IMR-90 (cell line): ENCODE data around the gene SLC35E2B. TPM values are rescaled to one million over a fixed set of nuclear protein-coding genes. Genes with fewer than 3 reads are reported as not detected.

Experiments
- ATAC-seq: fragments of 200-7000 bp; cut with Tn5 transposase; 2 replicates; pipeline ENCODE4 v1.9.1; 2020; ENCODE audit warnings: low read depth, mild to moderate bottlenecking, moderate library complexity
- BruUV-seq: library from RNA; stranded (reverse); fragments of 400-500 nt; replicated peaks from 2 replicates; lab custom pipeline; 2021; lab: Mats Ljungman, UMichigan
- CTCF ChIA-PET: fragments of 300-600 bp; formaldehyde crosslinking; extraction: SDS; loops from one replicate; lab custom pipeline; 2021; ENCODE audit warnings: antibody characterized with exemption; lab: Yijun Ruan, JAX
- POLR2A ChIA-PET: fragments of 300-600 bp; sonication (Branson Sonifier 250); formaldehyde crosslinking; loops from one replicate; lab custom pipeline; 2022; ENCODE audit warnings: antibody characterized with exemption; ENCODE audit not compliant: unreplicated experiment; lab: Charles Lee
- DNase-seq: peaks from one replicate; pipeline ENCODE4 v3.0.0; 2013
- H2AFZ ChIP-seq: replicated peaks from 2 replicates; pipeline ENCODE3; 2013; ENCODE audit warnings: low read length, mild to moderate bottlenecking; ENCODE audit not compliant: poor library complexity
- H2AK5ac ChIP-seq: 2 replicates; pipeline ENCODE4 v1.6.1; 2013; ENCODE audit warnings: low read depth, low read length, inconsistent platforms
- H2AK9ac ChIP-seq: replicated peaks from 2 replicates; pipeline ENCODE3; 2013; ENCODE audit warnings: mild to moderate bottlenecking, low read depth, low read length, moderate library complexity; ENCODE audit not compliant: poor library complexity
- H2BK120ac ChIP-seq: 2 replicates; pipeline ENCODE4 v1.6.1; 2013; ENCODE audit warnings: low read depth, low read length, inconsistent platforms
- H2BK15ac ChIP-seq: 3 replicates; pipeline ENCODE4 v1.6.1; 2013; ENCODE audit warnings: low read depth, low read length, inconsistent platforms
- H2BK20ac ChIP-seq: 2 replicates; pipeline ENCODE4 v1.6.1; 2013; ENCODE audit warnings: low read depth, mild to moderate bottlenecking, inconsistent platforms, low read length, moderate library complexity
- H2BK5ac ChIP-seq: 2 replicates; pipeline ENCODE4 v1.6.1; 2013; ENCODE audit warnings: mild to moderate bottlenecking, low read depth, low read length, inconsistent platforms; ENCODE audit not compliant: poor library complexity, severe bottlenecking
- H3K14ac ChIP-seq: replicated peaks from 2 replicates; pipeline ENCODE4 v1.6.1; 2013; ENCODE audit warnings: low read depth, low read length, inconsistent platforms
- H3K18ac ChIP-seq: 2 replicates; pipeline ENCODE4 v1.6.1; 2013; ENCODE audit warnings: low read depth, low read length, control low read depth
- H3K23ac ChIP-seq: 2 replicates; pipeline ENCODE4 v1.6.1; 2013; ENCODE audit warnings: low read depth, low read length, inconsistent platforms
- H3K27ac ChIP-seq: 2 replicates; pipeline ENCODE4 v1.5.1; 2013; ENCODE audit warnings: mild to moderate bottlenecking, control low read depth, low read length; ENCODE audit not compliant: insufficient read depth
- H3K27me3 ChIP-seq: 2 replicates; pipeline ENCODE4 v1.6.1; 2013; ENCODE audit warnings: low read length; ENCODE audit not compliant: control insufficient read depth, insufficient read depth
- H3K36me3 ChIP-seq: 2 replicates; pipeline ENCODE4 v1.6.1; 2013; ENCODE audit warnings: low read length, mixed read lengths; ENCODE audit not compliant: control insufficient read depth, insufficient read depth
- H3K4ac ChIP-seq: 2 replicates; pipeline ENCODE4 v1.6.1; 2013; ENCODE audit warnings: low read depth, low read length, inconsistent platforms
- H3K4me1 ChIP-seq: 2 replicates; pipeline ENCODE4 v1.6.1; 2013; ENCODE audit warnings: low read length, mixed read lengths; ENCODE audit not compliant: control insufficient read depth, insufficient read depth
- H3K4me2 ChIP-seq: 2 replicates; pipeline ENCODE4 v1.6.1; 2013; ENCODE audit warnings: low read depth, mild to moderate bottlenecking, control low read depth, low read length, moderate library complexity
- H3K4me3 ChIP-seq: 2 replicates; pipeline ENCODE4 v1.5.1; 2013; ENCODE audit warnings: low read depth, mild to moderate bottlenecking, control low read depth, low read length, moderate library complexity; ENCODE audit not compliant: insufficient read depth
- H3K56ac ChIP-seq: 2 replicates; pipeline ENCODE4 v1.6.1; 2013; ENCODE audit warnings: low read length, inconsistent platforms; ENCODE audit not compliant: insufficient read depth; ENCODE audit errors: extremely low read depth
- H3K79me1 ChIP-seq, 2 experiments: 2 replicates each; pipeline ENCODE4 v1.6.1; 2013; ENCODE audit warnings: low read length in 2 of 2, inconsistent platforms in 1 of 2, low read depth in 1 of 2
- H3K9ac ChIP-seq: 2 replicates; pipeline ENCODE4 v1.6.1; 2013; ENCODE audit warnings: low read depth, low read length, control low read depth
- H3K9me1 ChIP-seq: 2 replicates; pipeline ENCODE4 v1.6.1; 2013; ENCODE audit warnings: low read length, inconsistent platforms; ENCODE audit not compliant: insufficient read depth
- H3K9me3 ChIP-seq: 2 replicates; pipeline ENCODE4 v1.6.1; 2013; ENCODE audit warnings: low read length; ENCODE audit not compliant: control insufficient read depth, insufficient read depth
- H4K20me1 ChIP-seq: 2 replicates; pipeline ENCODE4 v1.6.1; 2013; ENCODE audit warnings: low read length, inconsistent platforms; ENCODE audit not compliant: insufficient read depth
- H4K5ac ChIP-seq: 2 replicates; pipeline ENCODE4 v1.6.1; 2013; ENCODE audit warnings: mild to moderate bottlenecking, low read depth, low read length, control low read depth
- H4K8ac ChIP-seq, 2 experiments: 2 replicates each; pipeline ENCODE4 v1.6.1; 2013; ENCODE audit warnings: low read depth in 2 of 2, low read length in 2 of 2, control low read depth in 1 of 2, inconsistent platforms in 1 of 2
- H4K91ac ChIP-seq: 2 replicates; pipeline ENCODE4 v1.6.1; 2013; ENCODE audit warnings: low read depth, low read length, inconsistent platforms; ENCODE audit not compliant: insufficient read depth
- BHLHE40 ChIP-seq: fragments of 150-350 bp; IDR thresholded peaks from 2 replicates; pipeline ENCODE4 v1.6.1; 2016; ENCODE audit warnings: mild to moderate bottlenecking, low read depth, low read length
- CHD1 ChIP-seq: IDR thresholded peaks from 2 replicates; pipeline ENCODE4 v1.6.1; 2012; ENCODE audit warnings: low read depth, low read length, improper control_type of control experiment
- CTCF ChIP-seq: conservative IDR thresholded peaks from 2 replicates; pipeline ENCODE4 v1.5.1; 2012; ENCODE audit warnings: mild to moderate bottlenecking, low read depth, low read length, improper control_type of control experiment
- ELK1 ChIP-seq: fragments of 150-350 bp; IDR thresholded peaks from 2 replicates; pipeline ENCODE4 v1.6.1; 2016; ENCODE audit warnings: low read depth, mild to moderate bottlenecking, low read length, moderate library complexity, borderline replicate concordance
- FOS ChIP-seq: fragments of 150-350 bp; IDR thresholded peaks from 2 replicates; pipeline ENCODE4 v1.6.1; 2016; ENCODE audit warnings: low read depth, low read length
- MAFK ChIP-seq: IDR thresholded peaks from 2 replicates; pipeline ENCODE4 v1.6.1; 2012; ENCODE audit warnings: low read depth, low read length, improper control_type of control experiment
- MAZ ChIP-seq: IDR thresholded peaks from 2 replicates; pipeline ENCODE4 v1.6.1; 2012; ENCODE audit warnings: low read depth, mild to moderate bottlenecking, low read length, improper control_type of control experiment, moderate library complexity, borderline replicate concordance
- MXI1 ChIP-seq: IDR thresholded peaks from 2 replicates; pipeline ENCODE4 v1.6.1; 2012; ENCODE audit warnings: low read depth, mild to moderate bottlenecking, low read length, moderate library complexity, borderline replicate concordance
- NFE2L2 ChIP-seq: fragments of 150-350 bp; IDR thresholded peaks from 2 replicates; pipeline ENCODE4 v1.6.1; 2016; ENCODE audit warnings: low read depth, mild to moderate bottlenecking, low read length
- POLR2A ChIP-seq: IDR thresholded peaks from 2 replicates; pipeline ENCODE4 v1.6.1; 2012; ENCODE audit warnings: mild to moderate bottlenecking, low read depth, low read length
- RCOR1 ChIP-seq: IDR thresholded peaks from 2 replicates; pipeline ENCODE4 v1.6.1; 2012; ENCODE audit warnings: mild to moderate bottlenecking, low read length, improper control_type of control experiment; ENCODE audit not compliant: insufficient replicate concordance
- RFX5 ChIP-seq: IDR thresholded peaks from 2 replicates; pipeline ENCODE4 v1.8.0; 2012; ENCODE audit warnings: low read depth, mild to moderate bottlenecking, low read length, moderate library complexity
- SMC3 ChIP-seq: fragments of 150-350 bp; IDR thresholded peaks from 2 replicates; pipeline ENCODE4 v1.6.1; 2016; ENCODE audit warnings: low read depth, mild to moderate bottlenecking, antibody characterized with exemption, low read length, moderate library complexity
- USF2 ChIP-seq: fragments of 150-350 bp; IDR thresholded peaks from 2 replicates; pipeline ENCODE4 v1.6.1; 2017; ENCODE audit warnings: mild to moderate bottlenecking, antibody characterized with exemption, low read length, low read depth
- WGBS, 2 experiments: methylation state at CpG; one replicate each; pipeline versions ENCODE4 v1.1.5 to v1.1.7; 2013; ENCODE audit warnings: missing lambda C conversion rate in 2 of 2; ENCODE audit not compliant: insufficient read length in 1 of 2; ENCODE audit errors: extremely low coverage in 2 of 2; 5-methylcytosine and 5-hydroxymethylcytosine counted together
- dilution Hi-C: fragments of 300-500 bp; cut with HindIII; formaldehyde crosslinking; loops from one replicate; pipeline ENCODE4 v1.14.3; 2018; ENCODE audit warnings: low sequenced_read_pairs; ENCODE audit not compliant: unreplicated experiment
- in situ Hi-C: fragments of 300-500 bp; cut with MboI; formaldehyde crosslinking; loops from 3 replicates; pipeline ENCODE4 v1.14.3; 2019; ENCODE audit warnings: low sequenced_read_pairs, inconsistent platforms, mixed read lengths
- intact Hi-C: fragments of 100-400 bp; cut with micrococcal nuclease; formaldehyde crosslinking; loops from 2 replicates; pipeline ENCODE4 v1.10.0; 2022
- polyA plus RNA-seq, 3 experiments: library from polyadenylated mRNA; depleted of rRNA; stranded (reverse); fragments of >200 nt; gene quantifications; 2 replicates each; pipeline ENCODE4 v1.2.3, GENCODE V29; 2012; ENCODE audit warnings: low replicate concordance in 1 of 3
- total RNA-seq: library from RNA; depleted of rRNA; stranded (reverse); fragments of >200 nt; gene quantifications from 2 replicates; pipeline ENCODE4 v1.2.3, GENCODE V29; 2012

The SLC35E2B gene
- total and polyA plus RNA-seq, 2 of the 4 experiments (the other 2 are of a cell fraction): 14.9 to 30.2 TPM

- in situ Hi-C loops: no loop called here
Observed at GRCh38 chr1:1684031-1684681, 8.4 kb downstream of the SLC35E2B start.

More at GRCh38 chr1:1684031-1684681, 8.4 kb downstream of the SLC35E2B start:
- H3K9ac ChIP-seq: no peak overlapping the region
- peaks cover 26 to 64% of the 10 kb centered on the region in 2 experiments for H3K79me1 ChIP-seq
- no peaks in the 10 kb centered on the region for H3K27me3 ChIP-seq
- no peak for DNase-seq
- no peaks in the 10 kb centered on the region for H3K9me3 ChIP-seq
- no peak overlapping the region for H2AFZ ChIP-seq
- ChIA-PET POLR2A (no interaction called here), CTCF (no interaction called here)
- H3K56ac ChIP-seq: no peak overlapping the region
- H3K36me3 ChIP-seq: peaks cover 27% of the 10 kb centered on the region
- peaks cover 22% of the 10 kb centered on the region for H3K9me1 ChIP-seq
- no peak overlapping the region for H3K18ac ChIP-seq
- WGBS, 2 experiments: 95% methylated on average over 19 of the region's 28 CpGs; no CpG with 5 or more reads in 1 of the 2 experiments
- intact Hi-C loops (no loop called here), dilution Hi-C loops (no loop called here)
- ATAC-seq: no peak
- H4K20me1 ChIP-seq: peaks cover 40% of the 10 kb centered on the region
- TF ChIP-seq MAFK (no peak), CHD1 (no peak), SMC3 (no peak), RCOR1 (no peak), USF2 (no peak), FOS (no peak), MXI1 (no peak), CTCF (no peak), NFE2L2 (no peak), RFX5 (no peak), MAZ (no peak), POLR2A (no peak), ELK1 (no peak), BHLHE40 (no peak)
- no peak overlapping the region for H2BK20ac ChIP-seq
- no TSS peak for BruUV-seq
- H4K8ac ChIP-seq: no peak overlapping the region
- no peak overlapping the region for H3K4me3 ChIP-seq
- H4K91ac ChIP-seq: no peak overlapping the region
- H3K4me2 ChIP-seq: no peak overlapping the region
- H4K5ac ChIP-seq: no peak overlapping the region
- no peak overlapping the region for H3K4ac ChIP-seq
- H2AK9ac ChIP-seq: no peak overlapping the region
- H3K23ac ChIP-seq: no peak overlapping the region
- H2BK120ac ChIP-seq: no peak overlapping the region
- peaks cover 6% of the 10 kb centered on the region for H3K4me1 ChIP-seq
- no peak overlapping the region for H3K14ac ChIP-seq
- H3K27ac ChIP-seq: no peak overlapping the region
- no peak overlapping the region for H2BK5ac ChIP-seq
- no peak overlapping the region for H2BK15ac ChIP-seq
- H2AK5ac ChIP-seq: peak overlapping the region; percentile 50; the same call in 1 of the 2 replicates
